ENCODE measurements around the gene IL3. TPM values are rescaled to one million over a fixed set of nuclear protein-coding genes. Genes with fewer than 3 reads are reported as not detected.

IL3 gene
- total RNA-seq, 1 donor from 2014 or later: not detected

- DNase-seq (ENCODE audit: low read depth in 2 of 2): no peak
Measured at GRCh38 chr5:132072070-132072469, 11.6 kb downstream of the IL3 start.

- no peak for DNase-seq (ENCODE audit: low read depth in 2 of 2)
Measured at GRCh38 chr5:132072528-132072927, 12.1 kb downstream of the IL3 start.

GRCh38 chr5:132073231-132074013 is 13.0 kb downstream of the IL3 start, which contains the start of gene CSF2:
Gene CSF2 (plus strand): TSS chr5:132073789. CDS start chr5:132073824, 35 bp downstream.
- peak in 1 of 2 donors; percentile 75 for DNase-seq (ENCODE audit: low read depth in 2 of 2)

GRCh38 chr5:132074091-132074771 is 13.8 kb downstream of the IL3 start:
- DNase-seq (ENCODE audit: low read depth in 2 of 2): no peak

GRCh38 chr5:132074772-132075718 is 14.6 kb downstream of the IL3 start:
- no peak for DNase-seq (ENCODE audit: low read depth in 2 of 2)

GRCh38 chr5:132075719-132076077 is 15.2 kb downstream of the IL3 start:
- DNase-seq (ENCODE audit: low read depth in 2 of 2): no peak

GRCh38 chr5:132076202-132076830 is 15.9 kb downstream of the IL3 start:
- no peak for DNase-seq (ENCODE audit: low read depth in 2 of 2)

GRCh38 chr5:132076983-132077382 is 16.5 kb downstream of the IL3 start:
- no peak for DNase-seq (ENCODE audit: low read depth in 2 of 2)

GRCh38 chr5:132079081-132079480 is 18.6 kb downstream of the IL3 start:
- DNase-seq (ENCODE audit: low read depth in 2 of 2): no peak

GRCh38 chr5:132079619-132080018 is 19.2 kb downstream of the IL3 start:
- no peak for DNase-seq (ENCODE audit: low read depth in 2 of 2)

- no peak for DNase-seq (ENCODE audit: low read depth in 2 of 2)
Measured at GRCh38 chr5:132080595-132080994, 20.1 kb downstream of the IL3 start.

GRCh38 chr5:132081458-132081857 is 21.0 kb downstream of the IL3 start:
- no peak for DNase-seq (ENCODE audit: low read depth in 2 of 2)

GRCh38 chr5:132082329-132083023 is 22.0 kb downstream of the IL3 start:
- no peak for DNase-seq (ENCODE audit: low read depth in 2 of 2)

- DNase-seq (ENCODE audit: low read depth in 2 of 2): no peak
Measured at GRCh38 chr5:132083071-132083678, 22.7 kb downstream of the IL3 start.

GRCh38 chr5:132085686-132086085 is 25.2 kb downstream of the IL3 start:
- DNase-seq (ENCODE audit: low read depth in 2 of 2): no peak

GRCh38 chr5:132086277-132086794 is 25.9 kb downstream of the IL3 start:
- DNase-seq (ENCODE audit: low read depth in 2 of 2): peak; percentile 91 to 100

GRCh38 chr5:132087176-132087575 is 26.7 kb downstream of the IL3 start:
- DNase-seq (ENCODE audit: low read depth in 2 of 2): peak in 1 of 2 donors; percentile 41

- no peak for DNase-seq (ENCODE audit: low read depth in 2 of 2)
Measured at GRCh38 chr5:132087661-132088060, 27.2 kb downstream of the IL3 start.

GRCh38 chr5:132089363-132089762 is 28.9 kb downstream of the IL3 start:
- DNase-seq (ENCODE audit: low read depth in 2 of 2): no peak

GRCh38 chr5:132090107-132090506 is 29.7 kb downstream of the IL3 start:
- peak; percentile 51 to 85 for DNase-seq (ENCODE audit: low read depth in 2 of 2)

Data from dermis microvascular lymphatic vessel endothelial cell (primary cell).